Measurements from ENCODE around the gene PANK2. TPM values are rescaled to one million over a fixed set of nuclear protein-coding genes. Genes with fewer than 3 reads are reported as not detected.

The PANK2 gene
- total and polyA plus RNA-seq, 2 experiments from 2014 or later = 36.1 to 72.0 TPM

DNA sequence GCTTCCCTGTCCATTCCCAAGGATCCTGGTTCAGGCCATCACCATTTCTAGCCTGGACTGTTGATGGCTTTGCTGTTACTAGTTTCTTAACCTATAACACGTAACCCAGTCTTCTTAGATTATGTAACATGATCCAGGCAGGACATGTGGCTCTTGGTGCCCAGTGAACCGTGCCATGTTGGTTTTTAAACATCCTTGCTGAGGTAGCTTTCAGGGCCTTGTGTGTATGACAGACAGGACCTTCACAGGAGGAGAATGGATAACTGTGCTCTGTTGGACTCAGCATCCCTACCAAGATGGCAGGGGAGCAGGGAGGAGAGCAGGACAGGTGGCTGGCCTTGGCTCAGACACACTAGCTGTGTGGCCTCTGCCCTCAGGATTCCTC lies 46.8 kb downstream of the PANK2 start:
- Mint-ChIP-seq H3K4me3 (no peak overlapping the region), H3K27ac (no peak overlapping the region), H3K4me1 (peaks cover 5% of the 10 kb centered on the region), H3K27me3 (ENCODE audit: insufficient read depth, low read depth, poor library complexity) (peaks cover 15% of the 10 kb centered on the region), H3K9me3 (no peaks in the 10 kb centered on the region), H3K36me3 (ENCODE audit: low read depth) (peaks cover 7% of the 10 kb centered on the region; the same call in 2 of the 3 replicates)
- no peak for ATAC-seq
- TF ChIP-seq EZH2 (IDR thresholded peaks at IDR 0.05; ENCODE audit: low read depth, unreplicated experiment) = no peak
- TF ChIP-seq EZH2phosphoT487 (IDR thresholded peaks at IDR 0.05; ENCODE audit: unreplicated experiment) = no peak
- TF ChIP-seq, protein P1, sequence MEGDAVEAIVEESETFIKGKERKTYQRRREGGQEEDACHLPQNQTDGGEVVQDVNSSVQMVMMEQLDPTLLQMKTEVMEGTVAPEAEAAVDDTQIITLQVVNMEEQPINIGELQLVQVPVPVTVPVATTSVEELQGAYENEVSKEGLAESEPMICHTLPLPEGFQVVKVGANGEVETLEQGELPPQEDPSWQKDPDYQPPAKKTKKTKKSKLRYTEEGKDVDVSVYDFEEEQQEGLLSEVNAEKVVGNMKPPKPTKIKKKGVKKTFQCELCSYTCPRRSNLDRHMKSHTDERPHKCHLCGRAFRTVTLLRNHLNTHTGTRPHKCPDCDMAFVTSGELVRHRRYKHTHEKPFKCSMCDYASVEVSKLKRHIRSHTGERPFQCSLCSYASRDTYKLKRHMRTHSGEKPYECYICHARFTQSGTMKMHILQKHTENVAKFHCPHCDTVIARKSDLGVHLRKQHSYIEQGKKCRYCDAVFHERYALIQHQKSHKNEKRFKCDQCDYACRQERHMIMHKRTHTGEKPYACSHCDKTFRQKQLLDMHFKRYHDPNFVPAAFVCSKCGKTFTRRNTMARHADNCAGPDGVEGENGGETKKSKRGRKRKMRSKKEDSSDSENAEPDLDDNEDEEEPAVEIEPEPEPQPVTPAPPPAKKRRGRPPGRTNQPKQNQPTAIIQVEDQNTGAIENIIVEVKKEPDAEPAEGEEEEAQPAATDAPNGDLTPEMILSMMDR (conservative IDR thresholded peaks at IDR 0.05; ENCODE audit: low read depth in 2 of 2) = no peak
- TF ChIP-seq STAT1 (IDR thresholded peaks at IDR 0.05; ENCODE audit: unreplicated experiment) = no peak
- TF ChIP-seq POLR2AphosphoS5 (IDR thresholded peaks at IDR 0.05; ENCODE audit: low read depth) = no peak
- TF ChIP-seq, protein P2, sequence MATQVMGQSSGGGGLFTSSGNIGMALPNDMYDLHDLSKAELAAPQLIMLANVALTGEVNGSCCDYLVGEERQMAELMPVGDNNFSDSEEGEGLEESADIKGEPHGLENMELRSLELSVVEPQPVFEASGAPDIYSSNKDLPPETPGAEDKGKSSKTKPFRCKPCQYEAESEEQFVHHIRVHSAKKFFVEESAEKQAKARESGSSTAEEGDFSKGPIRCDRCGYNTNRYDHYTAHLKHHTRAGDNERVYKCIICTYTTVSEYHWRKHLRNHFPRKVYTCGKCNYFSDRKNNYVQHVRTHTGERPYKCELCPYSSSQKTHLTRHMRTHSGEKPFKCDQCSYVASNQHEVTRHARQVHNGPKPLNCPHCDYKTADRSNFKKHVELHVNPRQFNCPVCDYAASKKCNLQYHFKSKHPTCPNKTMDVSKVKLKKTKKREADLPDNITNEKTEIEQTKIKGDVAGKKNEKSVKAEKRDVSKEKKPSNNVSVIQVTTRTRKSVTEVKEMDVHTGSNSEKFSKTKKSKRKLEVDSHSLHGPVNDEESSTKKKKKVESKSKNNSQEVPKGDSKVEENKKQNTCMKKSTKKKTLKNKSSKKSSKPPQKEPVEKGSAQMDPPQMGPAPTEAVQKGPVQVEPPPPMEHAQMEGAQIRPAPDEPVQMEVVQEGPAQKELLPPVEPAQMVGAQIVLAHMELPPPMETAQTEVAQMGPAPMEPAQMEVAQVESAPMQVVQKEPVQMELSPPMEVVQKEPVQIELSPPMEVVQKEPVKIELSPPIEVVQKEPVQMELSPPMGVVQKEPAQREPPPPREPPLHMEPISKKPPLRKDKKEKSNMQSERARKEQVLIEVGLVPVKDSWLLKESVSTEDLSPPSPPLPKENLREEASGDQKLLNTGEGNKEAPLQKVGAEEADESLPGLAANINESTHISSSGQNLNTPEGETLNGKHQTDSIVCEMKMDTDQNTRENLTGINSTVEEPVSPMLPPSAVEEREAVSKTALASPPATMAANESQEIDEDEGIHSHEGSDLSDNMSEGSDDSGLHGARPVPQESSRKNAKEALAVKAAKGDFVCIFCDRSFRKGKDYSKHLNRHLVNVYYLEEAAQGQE (IDR thresholded peaks at IDR 0.05; ENCODE audit: unreplicated experiment) = no peak
- TF ChIP-seq ZNF331 (CRISPR knock-in tag; IDR thresholded peaks at IDR 0.05; ENCODE audit: low read depth) = no peak
- TF ChIP-seq, protein P3, sequence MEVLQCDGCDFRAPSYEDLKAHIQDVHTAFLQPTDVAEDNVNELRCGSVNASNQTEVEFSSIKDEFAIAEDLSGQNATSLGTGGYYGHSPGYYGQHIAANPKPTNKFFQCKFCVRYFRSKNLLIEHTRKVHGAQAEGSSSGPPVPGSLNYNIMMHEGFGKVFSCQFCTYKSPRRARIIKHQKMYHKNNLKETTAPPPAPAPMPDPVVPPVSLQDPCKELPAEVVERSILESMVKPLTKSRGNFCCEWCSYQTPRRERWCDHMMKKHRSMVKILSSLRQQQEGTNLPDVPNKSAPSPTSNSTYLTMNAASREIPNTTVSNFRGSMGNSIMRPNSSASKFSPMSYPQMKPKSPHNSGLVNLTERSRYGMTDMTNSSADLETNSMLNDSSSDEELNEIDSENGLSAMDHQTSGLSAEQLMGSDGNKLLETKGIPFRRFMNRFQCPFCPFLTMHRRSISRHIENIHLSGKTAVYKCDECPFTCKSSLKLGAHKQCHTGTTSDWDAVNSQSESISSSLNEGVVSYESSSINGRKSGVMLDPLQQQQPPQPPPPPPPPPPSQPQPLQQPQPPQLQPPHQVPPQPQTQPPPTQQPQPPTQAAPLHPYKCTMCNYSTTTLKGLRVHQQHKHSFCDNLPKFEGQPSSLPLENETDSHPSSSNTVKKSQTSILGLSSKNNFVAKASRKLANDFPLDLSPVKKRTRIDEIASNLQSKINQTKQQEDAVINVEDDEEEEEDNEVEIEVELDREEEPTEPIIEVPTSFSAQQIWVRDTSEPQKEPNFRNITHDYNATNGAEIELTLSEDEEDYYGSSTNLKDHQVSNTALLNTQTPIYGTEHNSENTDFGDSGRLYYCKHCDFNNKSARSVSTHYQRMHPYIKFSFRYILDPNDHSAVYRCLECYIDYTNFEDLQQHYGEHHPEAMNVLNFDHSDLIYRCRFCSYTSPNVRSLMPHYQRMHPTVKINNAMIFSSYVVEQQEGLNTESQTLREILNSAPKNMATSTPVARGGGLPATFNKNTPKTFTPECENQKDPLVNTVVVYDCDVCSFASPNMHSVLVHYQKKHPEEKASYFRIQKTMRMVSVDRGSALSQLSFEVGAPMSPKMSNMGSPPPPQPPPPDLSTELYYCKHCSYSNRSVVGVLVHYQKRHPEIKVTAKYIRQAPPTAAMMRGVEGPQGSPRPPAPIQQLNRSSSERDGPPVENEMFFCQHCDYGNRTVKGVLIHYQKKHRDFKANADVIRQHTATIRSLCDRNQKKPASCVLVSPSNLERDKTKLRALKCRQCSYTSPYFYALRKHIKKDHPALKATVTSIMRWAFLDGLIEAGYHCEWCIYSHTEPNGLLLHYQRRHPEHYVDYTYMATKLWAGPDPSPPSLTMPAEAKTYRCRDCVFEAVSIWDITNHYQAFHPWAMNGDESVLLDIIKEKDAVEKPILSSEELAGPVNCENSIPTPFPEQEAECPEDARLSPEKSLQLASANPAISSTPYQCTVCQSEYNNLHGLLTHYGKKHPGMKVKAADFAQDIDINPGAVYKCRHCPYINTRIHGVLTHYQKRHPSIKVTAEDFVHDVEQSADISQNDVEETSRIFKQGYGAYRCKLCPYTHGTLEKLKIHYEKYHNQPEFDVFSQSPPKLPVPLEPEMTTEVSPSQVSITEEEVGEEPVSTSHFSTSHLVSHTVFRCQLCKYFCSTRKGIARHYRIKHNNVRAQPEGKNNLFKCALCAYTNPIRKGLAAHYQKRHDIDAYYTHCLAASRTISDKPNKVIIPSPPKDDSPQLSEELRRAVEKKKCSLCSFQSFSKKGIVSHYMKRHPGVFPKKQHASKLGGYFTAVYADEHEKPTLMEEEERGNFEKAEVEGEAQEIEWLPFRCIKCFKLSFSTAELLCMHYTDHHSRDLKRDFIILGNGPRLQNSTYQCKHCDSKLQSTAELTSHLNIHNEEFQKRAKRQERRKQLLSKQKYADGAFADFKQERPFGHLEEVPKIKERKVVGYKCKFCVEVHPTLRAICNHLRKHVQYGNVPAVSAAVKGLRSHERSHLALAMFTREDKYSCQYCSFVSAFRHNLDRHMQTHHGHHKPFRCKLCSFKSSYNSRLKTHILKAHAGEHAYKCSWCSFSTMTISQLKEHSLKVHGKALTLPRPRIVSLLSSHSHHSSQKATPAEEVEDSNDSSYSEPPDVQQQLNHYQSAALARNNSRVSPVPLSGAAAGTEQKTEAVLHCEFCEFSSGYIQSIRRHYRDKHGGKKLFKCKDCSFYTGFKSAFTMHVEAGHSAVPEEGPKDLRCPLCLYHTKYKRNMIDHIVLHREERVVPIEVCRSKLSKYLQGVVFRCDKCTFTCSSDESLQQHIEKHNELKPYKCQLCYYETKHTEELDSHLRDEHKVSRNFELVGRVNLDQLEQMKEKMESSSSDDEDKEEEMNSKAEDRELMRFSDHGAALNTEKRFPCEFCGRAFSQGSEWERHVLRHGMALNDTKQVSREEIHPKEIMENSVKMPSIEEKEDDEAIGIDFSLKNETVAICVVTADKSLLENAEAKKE (CRISPR knock-in tag; IDR thresholded peaks at IDR 0.05) = no peak
- TF ChIP-seq CREB1 (CRISPR knock-in tag; IDR thresholded peaks at IDR 0.05; ENCODE audit: low read depth) = no peak
- TF ChIP-seq NANOG (IDR thresholded peaks at IDR 0.05; ENCODE audit: borderline replicate concordance) = no peak
- TF ChIP-seq JUNB (IDR thresholded peaks at IDR 0.05; ENCODE audit: unreplicated experiment) = no peak
- H3K4me2 ChIP-seq = no peak overlapping the region
- H3K36me3 ChIP-seq (ENCODE audit: insufficient read depth) = no peaks in the 10 kb centered on the region
- H3K4me3 ChIP-seq = no peak overlapping the region
- H3K9me2 ChIP-seq (ENCODE audit: insufficient read depth) = no peaks in the 10 kb centered on the region
- no peaks in the 10 kb centered on the region for H3K27me3 ChIP-seq (ENCODE audit: insufficient read depth)
- 0 out of 2 replicates have a peak, but pooled peaks cover 1% of the 10 kb centered on the region for H3F3A ChIP-seq (replicated peaks; ENCODE audit: low read depth)
- no peak overlapping the region for H3K27ac ChIP-seq (ENCODE audit: low read depth)
- no peak overlapping the region for H2AFZ ChIP-seq
- no peaks in the 10 kb centered on the region; the same call in none of the 2 replicates for H4K20me1 ChIP-seq (replicated peaks; ENCODE audit: insufficient read depth)
- no peaks in the 10 kb centered on the region for H3K79me2 ChIP-seq (replicated peaks; ENCODE audit: insufficient read depth)
- DNase-seq (ENCODE audit: low spot score) = no peak
- peaks cover 10% of the 10 kb centered on the region for H3K4me1 ChIP-seq (ENCODE audit: insufficient read depth)

Data from GM23338 (cell line).